Colonic mucosa (tissue), 4 donors: ENCODE results near the gene TTC28. TPM values are rescaled to one million over a fixed set of nuclear protein-coding genes. Genes with fewer than 3 reads are reported as not detected.
"Not testable (repeated sequence)": the region's sequence is repeated elsewhere in the genome, so short reads cannot be mapped to it uniquely, and the experiment has no call there.

ENCODE experiments used
- DNase-seq: peaks from one replicate; pipeline ENCODE4 v3.0.0-alpha.2; 2020
- H3K27ac ChIP-seq: fragments of 200-600 bp; one replicate; pipeline ENCODE4 v1.8.0; 2021
- H3K27me3 ChIP-seq: fragments of 200-600 bp; one replicate; pipeline ENCODE4 v1.8.0; 2021
- H3K36me3 ChIP-seq: fragments of 200-600 bp; one replicate; pipeline ENCODE4 v1.8.0; 2021
- H3K4me1 ChIP-seq: fragments of 200-600 bp; one replicate; pipeline ENCODE4 v1.8.0; 2021; ENCODE audit warnings: mild to moderate bottlenecking
- H3K4me3 ChIP-seq: fragments of 200-600 bp; one replicate; pipeline ENCODE4 v1.8.0; 2021
- H3K9ac ChIP-seq, 2 donors: one replicate each; pipeline ENCODE4 v1.7.0; 2013; ENCODE audit warnings: control low read depth in 2 of 2, low read depth in 2 of 2, low read length in 2 of 2
- H3K9me3 ChIP-seq: fragments of 200-600 bp; one replicate; pipeline ENCODE4 v1.8.0; 2021
- intact Hi-C: fragments of 100-400 bp; cut with DNase I; formaldehyde crosslinking; loops from one replicate; pipeline ENCODE4 v1.14.1; 2022
- total RNA-seq, 2 donors: library from RNA; stranded (reverse); fragmentation: NEBNext Ultra II Directional in 1 of 2; extraction: Animal tissue kit (Norgen Biotek cat#: 25700) in 1 of 2; gene quantifications; one replicate each; pipeline ENCODE4 v1.2.1, GENCODE V29; 2021
- TF ChIP-seq, protein P1 (sequence below): fragments of 200-600 bp; IDR thresholded peaks from one replicate; pipeline ENCODE4 v1.8.0; 2022; ENCODE audit warnings: antibody characterized with exemption, mild to moderate bottlenecking
- donor health status: healthy.
- donor health status: DM: no; HTN: no; CAD: no.
- donor health status: DM: no; HTN: no; CAD: no.

TTC28 gene
- total RNA-seq, 2 donors from 2014 or later, result 6.6 to 9.2 TPM

- TF ChIP-seq, protein P1, sequence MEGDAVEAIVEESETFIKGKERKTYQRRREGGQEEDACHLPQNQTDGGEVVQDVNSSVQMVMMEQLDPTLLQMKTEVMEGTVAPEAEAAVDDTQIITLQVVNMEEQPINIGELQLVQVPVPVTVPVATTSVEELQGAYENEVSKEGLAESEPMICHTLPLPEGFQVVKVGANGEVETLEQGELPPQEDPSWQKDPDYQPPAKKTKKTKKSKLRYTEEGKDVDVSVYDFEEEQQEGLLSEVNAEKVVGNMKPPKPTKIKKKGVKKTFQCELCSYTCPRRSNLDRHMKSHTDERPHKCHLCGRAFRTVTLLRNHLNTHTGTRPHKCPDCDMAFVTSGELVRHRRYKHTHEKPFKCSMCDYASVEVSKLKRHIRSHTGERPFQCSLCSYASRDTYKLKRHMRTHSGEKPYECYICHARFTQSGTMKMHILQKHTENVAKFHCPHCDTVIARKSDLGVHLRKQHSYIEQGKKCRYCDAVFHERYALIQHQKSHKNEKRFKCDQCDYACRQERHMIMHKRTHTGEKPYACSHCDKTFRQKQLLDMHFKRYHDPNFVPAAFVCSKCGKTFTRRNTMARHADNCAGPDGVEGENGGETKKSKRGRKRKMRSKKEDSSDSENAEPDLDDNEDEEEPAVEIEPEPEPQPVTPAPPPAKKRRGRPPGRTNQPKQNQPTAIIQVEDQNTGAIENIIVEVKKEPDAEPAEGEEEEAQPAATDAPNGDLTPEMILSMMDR, result no peak
- no peaks in the 10 kb centered on the region for H3K36me3 ChIP-seq
- H3K4me3 ChIP-seq, result no peak overlapping the region
- DNase-seq, result no peak
- no peaks in the 10 kb centered on the region for H3K27me3 ChIP-seq
- H3K27ac ChIP-seq, result no peak overlapping the region
- no peak overlapping the region for H3K9ac ChIP-seq
- H3K9me3 ChIP-seq, result no peaks in the 10 kb centered on the region
- intact Hi-C loops, result no loop called here
- H3K4me1 ChIP-seq, result no peaks in the 10 kb centered on the region
Observed at GRCh38 chr22:28205926-28206325, 473.7 kb downstream of the TTC28 start.

- Histone ChIP-seq H3K27ac (no peak overlapping the region), H3K4me3 (no peak overlapping the region), H3K4me1 (no peaks in the 10 kb centered on the region), H3K9ac (no peak overlapping the region), H3K27me3 (no peaks in the 10 kb centered on the region), H3K36me3 (no peaks in the 10 kb centered on the region), H3K9me3 (no peaks in the 10 kb centered on the region)
- TF ChIP-seq, protein P1, result no peak
- intact Hi-C loops, result no loop called here
- no peak for DNase-seq
Observed at GRCh38 chr22:28204382-28204781, 475.3 kb downstream of the TTC28 start.

- no peak overlapping the region for H3K27ac ChIP-seq
- H3K4me3 ChIP-seq, result no peak overlapping the region
- no peaks in the 10 kb centered on the region for H3K4me1 ChIP-seq
- no peaks in the 10 kb centered on the region for H3K27me3 ChIP-seq
- intact Hi-C loops, result no loop called here
- TF ChIP-seq, protein P1, result no peak
- H3K9ac ChIP-seq, result no peak overlapping the region
- no peaks in the 10 kb centered on the region for H3K36me3 ChIP-seq
- no peaks in the 10 kb centered on the region for H3K9me3 ChIP-seq
- no peak for DNase-seq
Observed at GRCh38 chr22:28203286-28203685, 476.4 kb downstream of the TTC28 start.

DNA sequence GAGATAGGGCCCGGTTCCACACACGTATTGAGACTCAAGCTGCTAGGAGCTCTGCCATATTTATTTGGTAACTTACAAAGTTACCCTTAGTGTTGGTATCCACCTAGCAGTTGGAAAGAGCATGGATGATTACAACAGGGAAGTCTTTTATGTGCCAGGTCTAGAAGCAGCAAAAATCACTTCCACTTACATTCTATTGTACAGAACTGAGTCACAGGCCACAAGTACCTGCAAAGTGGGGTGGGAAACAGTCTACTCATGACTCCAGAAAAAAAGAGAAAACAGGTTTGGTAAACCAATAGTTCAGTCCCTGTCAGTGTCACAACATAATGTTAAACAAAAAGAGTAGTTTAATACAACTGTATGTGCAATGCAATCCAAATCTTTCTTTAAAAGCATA lies 480.9 kb downstream of the TTC28 start:
- Histone ChIP-seq H3K27ac (no peak overlapping the region), H3K9me3 (no peaks in the 10 kb centered on the region), H3K9ac (no peak overlapping the region), H3K4me3 (no peak overlapping the region), H3K36me3 (no peaks in the 10 kb centered on the region), H3K4me1 (no peaks in the 10 kb centered on the region), H3K27me3 (no peaks in the 10 kb centered on the region)
- TF ChIP-seq, protein P1, result no peak
- DNase-seq, result no peak
- intact Hi-C loops, result no loop called here

DNA sequence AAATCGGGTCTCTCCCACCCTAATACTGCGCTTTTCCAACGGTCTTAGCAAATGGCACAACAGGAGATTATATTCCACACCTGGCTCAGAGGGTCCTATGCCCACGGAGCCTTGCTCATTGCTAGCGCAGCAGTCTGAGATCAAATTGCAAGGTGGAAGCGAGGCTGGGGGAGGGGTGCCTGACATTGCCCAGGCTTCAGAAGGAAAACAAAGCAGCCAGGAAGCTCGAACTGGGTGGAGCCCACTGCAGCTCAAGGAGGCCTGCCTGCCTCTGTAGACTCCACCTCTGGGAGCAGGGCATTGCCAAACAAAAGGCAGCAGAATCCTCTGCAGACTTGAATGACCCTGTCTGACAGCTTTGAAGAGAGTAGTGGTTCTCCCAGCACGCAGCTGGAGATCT lies 488.1 kb downstream of the TTC28 start:
- intact Hi-C loops, H3K4me1 ChIP-seq, H3K9ac ChIP-seq, H3K27ac ChIP-seq, H3K36me3 ChIP-seq, H3K9me3 ChIP-seq, DNase-seq, H3K4me3 ChIP-seq, H3K27me3 ChIP-seq: not testable (repeated sequence)

GRCh38 chr22:28188178-28188879 lies 491.3 kb downstream of the TTC28 start:
- no peaks in the 10 kb centered on the region for H3K4me1 ChIP-seq
- no peak overlapping the region for H3K4me3 ChIP-seq
- no peak overlapping the region for H3K27ac ChIP-seq
- no peaks in the 10 kb centered on the region for H3K36me3 ChIP-seq
- no peak overlapping the region for H3K9ac ChIP-seq
- H3K27me3 ChIP-seq, result no peaks in the 10 kb centered on the region
- no peak for DNase-seq
- intact Hi-C loops, result no loop called here
- TF ChIP-seq, protein P1, result no peak
- H3K9me3 ChIP-seq, result no peaks in the 10 kb centered on the region
